ENCODE measurements around the gene GALNT10. TPM values are rescaled to one million over a fixed set of nuclear protein-coding genes. Genes with fewer than 3 reads are reported as not detected.
A peak's percentile ranks its signal among the peaks of the same experiment; 100 is the strongest.

The GALNT10 gene
- total RNA-seq, 1 donor from 2014 or later = 4.8 TPM

GRCh38 chr5:154189819-154190594 is 526 bp upstream of the GALNT10 start:
- Mint-ChIP-seq H3K27ac (ENCODE audit: unreplicated experiment) (no peak overlapping the region), H3K36me3 (ENCODE audit: unreplicated experiment) (no peaks in the 10 kb centered on the region), H3K4me3 (ENCODE audit: unreplicated experiment) (peak overlapping the region; percentile 84), H3K27me3 (ENCODE audit: unreplicated experiment) (peaks cover 18% of the 10 kb centered on the region), H3K9me3 (ENCODE audit: unreplicated experiment) (peaks cover 10% of the 10 kb centered on the region), H3K4me1 (ENCODE audit: low read depth, unreplicated experiment) (peaks cover 16% of the 10 kb centered on the region)
- peak; percentile 78 for DNase-seq
- TF ChIP-seq CTCF (IDR thresholded peaks at IDR 0.05; ENCODE audit: partially characterized antibody, unreplicated experiment) = peak; percentile 36

GRCh38 chr5:154191467-154192261 is 1.1 kb downstream of the GALNT10 start:
- H3K4me1 Mint-ChIP-seq (ENCODE audit: low read depth, unreplicated experiment) = peaks cover 20% of the 10 kb centered on the region
- peaks cover 18% of the 10 kb centered on the region for H3K27me3 Mint-ChIP-seq (ENCODE audit: unreplicated experiment)
- DNase-seq = peak; percentile 34
- H3K36me3 Mint-ChIP-seq (ENCODE audit: unreplicated experiment) = no peaks in the 10 kb centered on the region
- H3K9me3 Mint-ChIP-seq (ENCODE audit: unreplicated experiment) = peaks cover 10% of the 10 kb centered on the region
- TF ChIP-seq CTCF (IDR thresholded peaks at IDR 0.05; ENCODE audit: partially characterized antibody, unreplicated experiment) = no peak
- peak overlapping the region; percentile 87 for H3K27ac Mint-ChIP-seq (ENCODE audit: unreplicated experiment)
- peak overlapping the region; percentile 79 for H3K4me3 Mint-ChIP-seq (ENCODE audit: unreplicated experiment)

- peaks cover 30% of the 10 kb centered on the region for H3K4me1 Mint-ChIP-seq (ENCODE audit: low read depth, unreplicated experiment)
- H3K4me3 Mint-ChIP-seq (ENCODE audit: unreplicated experiment) = no peak overlapping the region
- H3K27me3 Mint-ChIP-seq (ENCODE audit: unreplicated experiment) = peaks cover 13% of the 10 kb centered on the region
- H3K27ac Mint-ChIP-seq (ENCODE audit: unreplicated experiment) = no peak overlapping the region
- H3K36me3 Mint-ChIP-seq (ENCODE audit: unreplicated experiment) = no peaks in the 10 kb centered on the region
- no peak for DNase-seq
- TF ChIP-seq CTCF (IDR thresholded peaks at IDR 0.05; ENCODE audit: partially characterized antibody, unreplicated experiment) = no peak
- peaks cover 10% of the 10 kb centered on the region for H3K9me3 Mint-ChIP-seq (ENCODE audit: unreplicated experiment)
Measured at GRCh38 chr5:154193283-154193682, 2.8 kb downstream of the GALNT10 start.

- peaks cover 13% of the 10 kb centered on the region for H3K27me3 Mint-ChIP-seq (ENCODE audit: unreplicated experiment)
- peaks cover 10% of the 10 kb centered on the region for H3K9me3 Mint-ChIP-seq (ENCODE audit: unreplicated experiment)
- no peak overlapping the region for H3K27ac Mint-ChIP-seq (ENCODE audit: unreplicated experiment)
- TF ChIP-seq CTCF (IDR thresholded peaks at IDR 0.05; ENCODE audit: partially characterized antibody, unreplicated experiment) = no peak
- DNase-seq = no peak
- no peak overlapping the region for H3K4me3 Mint-ChIP-seq (ENCODE audit: unreplicated experiment)
- H3K36me3 Mint-ChIP-seq (ENCODE audit: unreplicated experiment) = no peaks in the 10 kb centered on the region
- peaks cover 30% of the 10 kb centered on the region for H3K4me1 Mint-ChIP-seq (ENCODE audit: low read depth, unreplicated experiment)
Measured at GRCh38 chr5:154193701-154194121, 3.2 kb downstream of the GALNT10 start.
